Ammon's horn (tissue), 1 donor: ENCODE data around the gene IDS.
"Not testable (repeated sequence)": the region's sequence is repeated elsewhere in the genome, so short reads cannot be mapped to it uniquely, and the experiment has no call there.

ENCODE experiments used
- DNase-seq: peaks from one replicate; pipeline ENCODE4 v3.0.0-alpha.2; 2016; ENCODE audit warnings: low spot score

IDS gene

GRCh38 chrX:149497626-149498025 lies 7.5 kb downstream of the IDS start:
- no peak for DNase-seq

- no peak for DNase-seq
These were observed 8.1 kb downstream of the IDS start for GRCh38 chrX:149497054-149497453.

GRCh38 chrX:149495573-149496071 lies 9.5 kb downstream of the IDS start:
- no peak for DNase-seq

GRCh38 chrX:149494844-149495565 lies 10.1 kb downstream of the IDS start:
- no peak for DNase-seq

GRCh38 chrX:149493567-149494562 lies 11.2 kb downstream of the IDS start:
- DNase-seq: no peak

- DNase-seq: no peak
These were observed 13.3 kb downstream of the IDS start for GRCh38 chrX:149491812-149492211.

- DNase-seq: no peak
These were observed 15.0 kb downstream of the IDS start for GRCh38 chrX:149490100-149490499.

GRCh38 chrX:149488411-149489052 lies 16.6 kb downstream of the IDS start:
- not testable (repeated sequence) for DNase-seq

- not testable (repeated sequence) for DNase-seq
These were observed 17.1 kb downstream of the IDS start for GRCh38 chrX:149488008-149488407.

GRCh38 chrX:149487292-149487691 lies 17.8 kb downstream of the IDS start:
- DNase-seq: no peak

- no peak for DNase-seq
These were observed 28.6 kb downstream of the IDS start for GRCh38 chrX:149476513-149476912.

- no peak for DNase-seq
These were observed 31.1 kb downstream of the IDS start for GRCh38 chrX:149473966-149474365.

- DNase-seq: no peak
These were observed 32.0 kb downstream of the IDS start for GRCh38 chrX:149473092-149473491.

- no peak for DNase-seq
These were observed 32.5 kb downstream of the IDS start for GRCh38 chrX:149472625-149473024.

GRCh38 chrX:149471397-149471796 lies 33.7 kb downstream of the IDS start:
- DNase-seq: no peak

- peak; percentile 88 for DNase-seq
These were observed 34.2 kb downstream of the IDS start for GRCh38 chrX:149470955-149471354.

GRCh38 chrX:149469406-149469805 lies 35.7 kb downstream of the IDS start:
- DNase-seq: no peak

GRCh38 chrX:149467920-149468319 lies 37.2 kb downstream of the IDS start:
- no peak for DNase-seq

GRCh38 chrX:149467461-149467860 lies 37.6 kb downstream of the IDS start:
- DNase-seq: no peak

- no peak for DNase-seq
These were observed 42.3 kb downstream of the IDS start for GRCh38 chrX:149462849-149463248.

- DNase-seq: no peak
These were observed 43.4 kb downstream of the IDS start for GRCh38 chrX:149461746-149462145.

GRCh38 chrX:149458586-149458985 lies 46.5 kb downstream of the IDS start:
- DNase-seq: no peak
